A549 (cell line): ENCODE results near the gene GNG7. TPM values are rescaled to one million over a fixed set of nuclear protein-coding genes. Genes with fewer than 3 reads are reported as not detected.

Experiments
- ATAC-seq, 2 experiments: fragments of 200-7000 bp in 1 of 2; fragments of >200 bp in 1 of 2; cut with Nextera tagmentation in 1 of 2; cut with Tn5 transposase in 1 of 2; 3 replicates each; pipeline versions ENCODE4 v1.8.0 to v1.9.1; 2018 to 2020; ENCODE audit warnings: mild to moderate bottlenecking in 1 of 2, moderate library complexity in 1 of 2
- CTCF ChIA-PET: fragments of 300-600 bp; sonication (Branson Sonifier 250); formaldehyde crosslinking; extraction: SDS; loops from one replicate; lab custom pipeline; 2021; ENCODE audit warnings: antibody characterized with exemption, inconsistent platforms; lab: Yijun Ruan, JAX
- POLR2A ChIA-PET: fragments of 350-600 bp; formaldehyde crosslinking; extraction: SDS; loops from one replicate; lab custom pipeline; 2021; ENCODE audit warnings: antibody characterized with exemption, inconsistent platforms; lab: Yijun Ruan, JAX
- DNase-seq, 2 experiments: peaks; one replicate each; pipeline versions ENCODE4 v3.0.0 to v3.0.0-alpha.2; 2011 to 2016; ENCODE audit warnings: low read depth in 1 of 2, low spot score in 1 of 2
- FAIRE-seq: peaks from 2 replicates; lab custom pipeline; 2011; peaks lifted over from hg19 to GRCh38; lab: Jason Lieb, UNC
- H3K27ac ChIP-seq, 2 experiments: fragments of >200 bp; sonication (Bioruptor Twin); formaldehyde crosslinking; 3 replicates each; pipeline ENCODE4 v1.5.1; 2016 to 2017
- H3K4me1 ChIP-seq: fragments of >200 bp; sonication (Bioruptor Twin); formaldehyde crosslinking; 3 replicates; pipeline ENCODE4 v1.6.1; 2016
- H3K4me2 ChIP-seq: fragments of >200 bp; sonication (Bioruptor Twin); formaldehyde crosslinking; 3 replicates; pipeline ENCODE4 v1.6.1; 2016
- H3K4me3 ChIP-seq: fragments of >200 bp; sonication (Bioruptor Twin); formaldehyde crosslinking; 3 replicates; pipeline ENCODE4 v1.5.1; 2016
- H3K9me3 ChIP-seq: fragments of >200 bp; sonication (Bioruptor Twin); formaldehyde crosslinking; 3 replicates; pipeline ENCODE4 v1.6.1; 2016
- ATOH8 ChIP-seq: fragments of 250-450 bp; sonication (Bioruptor Pico); IDR thresholded peaks from 2 replicates; pipeline ENCODE4 v1.5.0; 2020; ENCODE audit warnings: low read depth, mild to moderate bottlenecking, moderate library complexity
- CHD4 ChIP-seq: fragments of 200-600 bp; sonication (generic); IDR thresholded peaks from 2 replicates; pipeline ENCODE4 v1.6.1; 2016; ENCODE audit warnings: antibody characterized with exemption, mild to moderate bottlenecking, borderline replicate concordance
- ELK1 ChIP-seq: fragments of 150-350 bp; IDR thresholded peaks from 2 replicates; pipeline ENCODE4 v1.6.1; 2014; ENCODE audit warnings: low read depth, mild to moderate bottlenecking, low read length
- FOSB ChIP-seq: fragments of 250-450 bp; sonication (Bioruptor Pico); IDR thresholded peaks from 2 replicates; pipeline ENCODE4 v1.5.0; 2020; ENCODE audit warnings: mild to moderate bottlenecking, moderate library complexity
- FOSL2 ChIP-seq, 2 experiments: fragments of 450-650 bp in 1 of 2; fragments of >200 bp in 1 of 2; sonication (Bioruptor Twin) in 1 of 2; formaldehyde crosslinking; IDR thresholded peaks; 2 replicates each; pipeline versions ENCODE4 v1.5.0 to v1.6.1; 2016 to 2020; ENCODE audit warnings: mild to moderate bottlenecking in 1 of 2, moderate library complexity in 1 of 2
- FOXS1 ChIP-seq: fragments of 250-450 bp; sonication (Bioruptor Pico); IDR thresholded peaks from 2 replicates; pipeline ENCODE4 v1.5.0; 2020; ENCODE audit warnings: mild to moderate bottlenecking, moderate library complexity
- GATA3 ChIP-seq: IDR thresholded peaks from 2 replicates; pipeline ENCODE4 v1.6.1; 2012; ENCODE audit warnings: borderline replicate concordance
- HDAC2 ChIP-seq: fragments of 200-600 bp; sonication (generic); IDR thresholded peaks from 2 replicates; pipeline ENCODE4 v1.6.1; 2016
- HES2 ChIP-seq: fragments of >200 bp; sonication (Bioruptor Twin); formaldehyde crosslinking; IDR thresholded peaks from 2 replicates; pipeline ENCODE4 v1.6.1; 2016
- HEYL ChIP-seq: fragments of 250-450 bp; sonication (Bioruptor Pico); IDR thresholded peaks from 2 replicates; pipeline ENCODE4 v1.8.0; 2021; ENCODE audit warnings: mild to moderate bottlenecking, moderate library complexity
- HOXA7 ChIP-seq: fragments of 250-450 bp; sonication (Bioruptor Pico); IDR thresholded peaks from 2 replicates; pipeline ENCODE4 v1.5.0; 2020; ENCODE audit warnings: mild to moderate bottlenecking, moderate library complexity
- JUNB ChIP-seq: fragments of >200 bp; sonication (Bioruptor Twin); formaldehyde crosslinking; IDR thresholded peaks from 2 replicates; pipeline ENCODE4 v1.6.1; 2016
- MYC ChIP-seq: IDR thresholded peaks from 2 replicates; pipeline ENCODE4 v1.6.1; 2012; ENCODE audit warnings: mild to moderate bottlenecking, inconsistent platforms, low read length, improper control_type of control experiment, borderline replicate concordance
- NPAS2 ChIP-seq: fragments of 250-450 bp; sonication (Bioruptor Pico); IDR thresholded peaks from 2 replicates; pipeline ENCODE4 v1.8.0; 2022; ENCODE audit warnings: mild to moderate bottlenecking, moderate library complexity, borderline replicate concordance
- PHF8 ChIP-seq: fragments of 200-600 bp; sonication (generic); IDR thresholded peaks from 2 replicates; pipeline ENCODE4 v1.6.1; 2016; ENCODE audit warnings: low read depth, mild to moderate bottlenecking, antibody characterized with exemption, moderate library complexity, borderline replicate concordance
- POLR2AphosphoS2 ChIP-seq: conservative IDR thresholded peaks from 2 replicates; pipeline ENCODE4 v1.6.1; 2012; ENCODE audit warnings: low read length, improper control_type of control experiment, inconsistent platforms
- RCOR1 ChIP-seq: fragments of 150-350 bp; IDR thresholded peaks from 2 replicates; pipeline ENCODE4 v1.6.1; 2014; ENCODE audit warnings: antibody characterized with exemption, low read length, low read depth
- RFX5 ChIP-seq: fragments of 450-650 bp; IDR thresholded peaks from 2 replicates; pipeline ENCODE4 v1.7.1; 2014; ENCODE audit warnings: antibody characterized with exemption, mild to moderate bottlenecking, moderate library complexity
- SREBF2 ChIP-seq: fragments of 450-650 bp; IDR thresholded peaks from 2 replicates; pipeline ENCODE4 v1.6.1; 2014; ENCODE audit warnings: mild to moderate bottlenecking, moderate library complexity
- TFCP2L1 ChIP-seq: fragments of 250-450 bp; sonication (Bioruptor Pico); IDR thresholded peaks from 2 replicates; pipeline ENCODE4 v1.5.0; 2021; ENCODE audit warnings: mild to moderate bottlenecking
- USF2 ChIP-seq: fragments of 450-650 bp; IDR thresholded peaks from 2 replicates; pipeline ENCODE4 v1.6.1; 2014; ENCODE audit warnings: antibody characterized with exemption
- ZNF302 ChIP-seq: fragments of 250-450 bp; sonication (Bioruptor Pico); IDR thresholded peaks from 2 replicates; pipeline ENCODE4 v1.9.0; 2021; ENCODE audit warnings: inconsistent platforms, mild to moderate bottlenecking, moderate library complexity
- WGBS: methylation state at CpG from one replicate; pipeline ENCODE4 v1.1.6; 2017; ENCODE audit errors: missing lambda C conversion rate; 5-methylcytosine and 5-hydroxymethylcytosine counted together
- polyA plus RNA-seq, 4 experiments: library from polyadenylated mRNA; depleted of rRNA in 3 of 4; stranded (reverse); fragments of >200 nt; fragmentation: RNase III in 1 of 4; extraction: RNeasy Plus Mini Kit Qiagen cat#74134 plus additional on column Dnase treatment in 1 of 4; gene quantifications; 2 replicates in 3 of 4; 3 replicates in 1 of 4; pipeline ENCODE4 v1.2.3, GENCODE V29; 2011 to 2017

Gene GNG7
- polyA plus RNA-seq, 2 of the 4 experiments (the other 2 are of a cell fraction), result 0.06 to 0.08 TPM

GRCh38 chr19:2553510-2553909, 149.0 kb downstream of the GNG7 start:
- no peak for FAIRE-seq
- WGBS, result 72% methylated on average over 4 of the region's 4 CpGs
- POLR2A ChIA-PET, result interaction anchor here (0.6 to 3.1 kb wide), 6 partner anchors 10 to 77 kb away, joined by 3 to 24 read pairs (median 6); partner anchors contain the start of gene GADD45B

GRCh38 chr19:2552859-2553258, 149.6 kb downstream of the GNG7 start:
- Histone ChIP-seq H3K4me1 (peaks cover 21% of the 10 kb centered on the region), H3K4me2 (peak overlapping the region; percentile 80), H3K27ac (peak overlapping the region; percentile 76 to 84), H3K4me3 (peak overlapping the region; percentile 35), H3K9me3 (no peaks in the 10 kb centered on the region)
- 4% methylated on average over 11 of the region's 11 CpGs for WGBS
- CTCF ChIA-PET, result interaction anchor here (0.6 to 2.0 kb wide), 4 partner anchors 9 to 543 kb away, joined by 3 to 5 read pairs (median 3); no protein-coding TSS in a partner anchor
- FAIRE-seq (no peak), ATAC-seq (peak in 1 of 2 experiments; percentile 19; a peak in 2 of 6 replicates), DNase-seq (no peak)
- TF ChIP-seq ELK1 (no peak), HDAC2 (no peak), GATA3 (peak; percentile 55; the same call in 1 of the 2 replicates), FOSL2 (IDR thresholded peaks at IDR 0.05) (no peak), FOSL2 (CRISPR knock-in tag; IDR thresholded peaks at IDR 0.05) (no peak), POLR2AphosphoS2 (no peak)
- POLR2A ChIA-PET, result interaction anchor here (0.6 to 3.1 kb wide), 7 partner anchors 9 to 76 kb away, joined by 3 to 24 read pairs (median 4); partner anchors contain the start of gene GADD45B

More at GRCh38 chr19:2553510-2553909, 149.0 kb downstream of the GNG7 start:
- CTCF ChIA-PET, result interaction anchor here (1.0 to 3.1 kb wide), 4 partner anchors 10 to 26 kb away, joined by 3 to 11 read pairs (median 4); no protein-coding TSS in a partner anchor
- Histone ChIP-seq H3K4me1 (peaks cover 21% of the 10 kb centered on the region), H3K9me3 (no peaks in the 10 kb centered on the region), H3K27ac (no peak overlapping the region), H3K4me2 (peak overlapping the region; percentile 80; the same call in 2 of the 3 replicates), H3K4me3 (no peak overlapping the region; the same call in 2 of the 3 replicates)
- ATAC-seq (no peak), DNase-seq (no peak)
- TF ChIP-seq RFX5, result no peak
- TF ChIP-seq NPAS2 (CRISPR knock-in tag), result no peak
- no peak for TF ChIP-seq FOXS1 (CRISPR knock-in tag)
- no peak for TF ChIP-seq GATA3
- no peak for TF ChIP-seq HES2
- TF ChIP-seq SREBF2, result no peak
- no peak for TF ChIP-seq TFCP2L1
- TF ChIP-seq ZNF302 (CRISPR knock-in tag), result no peak
- no peak for TF ChIP-seq HDAC2
- TF ChIP-seq FOSB, result no peak
- TF ChIP-seq USF2, result no peak
- TF ChIP-seq ATOH8 (CRISPR knock-in tag), result no peak
- no peak for TF ChIP-seq CHD4
- no peak for TF ChIP-seq HOXA7
- TF ChIP-seq RCOR1, result no peak
- TF ChIP-seq PHF8, result no peak
- TF ChIP-seq MYC, result no peak
- TF ChIP-seq HEYL, result no peak
- TF ChIP-seq JUNB, result no peak
